HG03439 (cell line): ENCODE data around the gene NT5DC3.
"Not testable (repeated sequence)": the region's sequence is repeated elsewhere in the genome, so short reads cannot be mapped to it uniquely, and the experiment has no call there.

Experiments used
- ATAC-seq: cut with Tn5 transposase; IDR thresholded peaks from one replicate; pipeline ENCODE4 v1.9.1; 2021; ENCODE audit warnings: mild to moderate bottlenecking, moderate library complexity; ENCODE audit not compliant: unreplicated experiment

Gene NT5DC3

GRCh38 chr12:103810111-103810510 is 30.9 kb downstream of the NT5DC3 start:
- no peak for ATAC-seq

GRCh38 chr12:103809639-103810038 is 31.4 kb downstream of the NT5DC3 start:
- ATAC-seq, result not testable (repeated sequence)

GRCh38 chr12:103809154-103809553 is 31.9 kb downstream of the NT5DC3 start:
- ATAC-seq, result no peak

- no peak for ATAC-seq
Observed at GRCh38 chr12:103808239-103808880, 32.7 kb downstream of the NT5DC3 start.

GRCh38 chr12:103807561-103808238 is 33.3 kb downstream of the NT5DC3 start:
- no peak for ATAC-seq

- no peak for ATAC-seq
Observed at GRCh38 chr12:103806803-103807202, 34.2 kb downstream of the NT5DC3 start.

- no peak for ATAC-seq
Observed at GRCh38 chr12:103805655-103806360, 35.2 kb downstream of the NT5DC3 start.

GRCh38 chr12:103803847-103804246 is 37.2 kb downstream of the NT5DC3 start:
- no peak for ATAC-seq

GRCh38 chr12:103802586-103802886 is 38.5 kb downstream of the NT5DC3 start:
- no peak for ATAC-seq

- ATAC-seq, result no peak
Observed at GRCh38 chr12:103801709-103802585, 39.1 kb downstream of the NT5DC3 start.

GRCh38 chr12:103799857-103800771 is 40.9 kb downstream of the NT5DC3 start:
- no peak for ATAC-seq

- no peak for ATAC-seq
Observed at GRCh38 chr12:103799504-103799856, 41.6 kb downstream of the NT5DC3 start.

- ATAC-seq, result no peak
Observed at GRCh38 chr12:103798586-103798985, 42.4 kb downstream of the NT5DC3 start.

GRCh38 chr12:103794309-103795213 is 46.5 kb downstream of the NT5DC3 start:
- no peak for ATAC-seq

- no peak for ATAC-seq
Observed at GRCh38 chr12:103793512-103794045, 47.5 kb downstream of the NT5DC3 start.

- ATAC-seq, result no peak
Observed at GRCh38 chr12:103793046-103793445, 48.0 kb downstream of the NT5DC3 start.

GRCh38 chr12:103791350-103791920 is 49.6 kb downstream of the NT5DC3 start:
- no peak for ATAC-seq

GRCh38 chr12:103786201-103786600 is 54.8 kb downstream of the NT5DC3 start:
- ATAC-seq, result no peak
